Stimulated activated CD8-positive, alpha-beta memory T cell treated with anti-CD3 and anti-CD28 coated beads, Interleukin-4, amount 100 ng/mL, for 24 hours (primary cell): ENCODE data around the gene ASH1L.
A peak's percentile ranks its signal among the peaks of the same experiment; 100 is the strongest.

Source experiments
- DNase-seq: peaks from one replicate; pipeline ENCODE4 v3.0.0-alpha.2; 2020; ENCODE audit warnings: low read depth

Gene ASH1L

GRCh38 chr1:155326020-155326526 lies 236.5 kb downstream of the ASH1L start:
- DNase-seq: no peak

GRCh38 chr1:155325603-155325893 lies 237.1 kb downstream of the ASH1L start:
- no peak for DNase-seq

- no peak for DNase-seq
Measured at GRCh38 chr1:155324717-155325602, 237.6 kb downstream of the ASH1L start.

GRCh38 chr1:155324037-155324716 lies 238.4 kb downstream of the ASH1L start:
- peak; percentile 87 for DNase-seq

GRCh38 chr1:155323729-155324036 lies 238.9 kb downstream of the ASH1L start:
- DNase-seq: peak; percentile 71

GRCh38 chr1:155322953-155323728 lies 239.5 kb downstream of the ASH1L start:
- peak; percentile 78 for DNase-seq

GRCh38 chr1:155322571-155322952 lies 240.0 kb downstream of the ASH1L start:
- DNase-seq: no peak

- no peak for DNase-seq
Measured at GRCh38 chr1:155321639-155322503, 240.7 kb downstream of the ASH1L start.

- peak; percentile 70 for DNase-seq
Measured at GRCh38 chr1:155320661-155321617, 241.7 kb downstream of the ASH1L start, which contains the start of gene RUSC1. TSS of gene RUSC1 (plus strand) at chr1:155320894. CDS start at chr1:155321774, 880 bp downstream.

GRCh38 chr1:155320252-155320651 lies 242.4 kb downstream of the ASH1L start:
- no peak for DNase-seq

- no peak for DNase-seq
Measured at GRCh38 chr1:155319536-155319935, 243.1 kb downstream of the ASH1L start.

GRCh38 chr1:155318082-155318481 lies 244.5 kb downstream of the ASH1L start:
- no peak for DNase-seq

- DNase-seq: no peak
Measured at GRCh38 chr1:155316922-155317321, 245.7 kb downstream of the ASH1L start.

GRCh38 chr1:155313261-155313660 lies 249.3 kb downstream of the ASH1L start:
- no peak for DNase-seq

- DNase-seq: no peak
Measured at GRCh38 chr1:155309423-155310021, 253.1 kb downstream of the ASH1L start.

GRCh38 chr1:155308493-155309422 lies 253.8 kb downstream of the ASH1L start, which contains the start of gene FDPS:
TSS of gene FDPS (plus strand) at chr1:155308866. CDS start at chr1:155309790, 924 bp downstream.
- peak; percentile 95 for DNase-seq

GRCh38 chr1:155307247-155307740 lies 255.3 kb downstream of the ASH1L start:
- no peak for DNase-seq

GRCh38 chr1:155305881-155306391 lies 256.7 kb downstream of the ASH1L start:
- DNase-seq: no peak
